K562 (cell line): ENCODE data around the gene ARHGAP35. TPM values are rescaled to one million over a fixed set of nuclear protein-coding genes. Genes with fewer than 3 reads are reported as not detected.

Source experiments
- CHD7 ChIP-seq: fragments of 200-600 bp; sonication (generic); IDR thresholded peaks from one replicate; pipeline ENCODE4 v1.6.1; 2012; ENCODE audit warnings: mild to moderate bottlenecking, low read depth, low read length, inconsistent platforms
- NR4A1 ChIP-seq, 2 experiments: fragments of 250-450 bp in 1 of 2; fragments of 450-650 bp in 1 of 2; sonication (Bioruptor Pico) in 1 of 2; IDR thresholded peaks; 2 replicates each; pipeline versions ENCODE4 v1.4.0 to v1.6.1; 2016 to 2020; ENCODE audit warnings: mild to moderate bottlenecking in 2 of 2, missing compliant biosample characterization in 1 of 2, missing genetic modification characterization in 1 of 2, moderate library complexity in 1 of 2
- ZBTB17 ChIP-seq: fragments of 450-650 bp; formaldehyde crosslinking; IDR thresholded peaks from 2 replicates; pipeline ENCODE4 v1.4.0; 2020; ENCODE audit warnings: mild to moderate bottlenecking
- ZNF174 ChIP-seq: fragments of 250-450 bp; sonication (Bioruptor Pico); IDR thresholded peaks from 2 replicates; pipeline ENCODE4 v1.4.0; 2020; ENCODE audit warnings: mild to moderate bottlenecking
- polyA plus RNA-seq, 8 experiments: library from polyadenylated mRNA; depleted of rRNA in 4 of 8; stranded (reverse) in 5 of 8; unstranded in 3 of 8; fragments of >200 nt; fragmentation: Nextera tagmentation in 2 of 8; fragmentation: Illumina TruSeq in 1 of 8; extraction: Ambion mirVana in 2 of 8; extraction: Trizol in 1 of 8; gene quantifications; 2 replicates each; pipeline versions ENCODE4 v1.2.1 to v1.2.3, GENCODE V29; 2011 to 2014; ENCODE audit warnings: inconsistent platforms in 1 of 8, missing spikeins in 1 of 8
- total RNA-seq, 7 experiments: library from RNA; depleted of rRNA in 6 of 7; stranded (reverse); fragments of >200 nt in 6 of 7; fragmentation: Illumina TruSeq in 2 of 7; extraction: Trizol in 2 of 7; gene quantifications; 2 replicates each; pipeline versions ENCODE4 v1.2.1 to v1.2.3, GENCODE V29; 2011 to 2021; ENCODE audit warnings: low replicate concordance in 1 of 7

The ARHGAP35 gene
- total and polyA plus RNA-seq, 9 of the 15 experiments (the other 6 are each of a cell fraction or from before 2014, with no cell fraction given): 0.27 to 26.4 (median 10.2) TPM

DNA sequence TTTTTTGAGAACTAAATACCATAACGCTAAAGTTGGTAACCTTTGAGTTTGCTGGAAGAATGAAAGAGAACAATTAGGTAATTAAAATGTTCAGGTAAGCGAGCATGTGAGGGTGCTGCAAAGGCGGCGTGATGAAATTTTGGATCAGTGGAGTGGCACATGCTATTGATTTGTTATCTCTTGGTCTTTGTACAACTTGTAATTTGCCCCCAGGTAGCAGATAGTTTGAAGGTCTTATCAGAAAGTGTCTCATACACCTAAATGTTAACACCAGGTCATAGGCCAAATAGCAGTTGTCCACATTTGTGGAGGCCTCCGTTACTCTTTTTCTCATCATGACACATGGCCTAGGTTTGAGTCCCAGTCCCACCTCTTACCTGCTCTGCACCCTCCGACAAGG, 14.9 kb downstream of the ARHGAP35 start (continued):
- TF ChIP-seq CHD7 (no peak), ZBTB17 (no peak), NR4A1 (CRISPR knock-in tag; IDR thresholded peaks at IDR 0.05) (no peak), NR4A1 (tag; IDR thresholded peaks at IDR 0.05) (no peak), ZNF174 (no peak)
